ENCODE results near the gene PCDH9. TPM values are rescaled to one million over a fixed set of nuclear protein-coding genes. Genes with fewer than 3 reads are reported as not detected.

Gene PCDH9
- polyA plus RNA-seq, 3 donors = 0.03 TPM; not detected in 1

DNA sequence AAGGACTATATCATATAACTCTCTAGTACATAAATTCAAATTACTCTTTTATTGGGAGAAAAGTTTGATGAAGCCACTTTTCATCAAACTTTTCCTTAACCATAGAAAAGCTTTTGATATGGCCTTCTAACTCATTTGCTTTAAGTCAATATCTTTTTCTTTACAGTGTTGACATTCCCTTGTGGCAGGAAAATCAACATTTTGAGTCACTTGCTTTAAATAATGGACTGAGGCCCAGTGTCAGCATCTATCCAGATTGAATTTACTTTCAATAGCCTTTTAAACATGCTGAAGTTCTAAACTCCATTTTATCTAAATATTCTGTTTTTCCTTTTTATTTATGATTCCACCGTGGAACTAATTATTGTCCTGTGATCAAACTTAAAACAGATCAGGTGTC lies 62.7 kb downstream of the PCDH9 start:
- Histone ChIP-seq H3K4me3 (replicated peaks in 1 of 3; ENCODE audit: low read depth in 2 of 3, low read length in 3 of 3) (no peak overlapping the region), H3K79me2 (ENCODE audit: insufficient read depth, low read length) (no peaks in the 10 kb centered on the region), H3K9ac (ENCODE audit: insufficient read depth, low read length, poor library complexity, severe bottlenecking) (no peak overlapping the region), H3K9me3 (replicated peaks in 1 of 2; ENCODE audit: control insufficient read depth in 1 of 2, insufficient read depth in 1 of 2, low read length in 2 of 2) (no peaks in the 10 kb centered on the region), H2AFZ (ENCODE audit: insufficient read depth, low read depth, low read length, poor library complexity, severe bottlenecking) (no peak overlapping the region), H3K27ac (ENCODE audit: low read depth in 1 of 2, low read length in 2 of 2) (no peak overlapping the region), H3K36me3 (replicated peaks in 1 of 2; ENCODE audit: control insufficient read depth in 1 of 2, insufficient read depth in 2 of 2, low read length in 2 of 2) (no peaks in the 10 kb centered on the region), H3K4me2 (replicated peaks; ENCODE audit: extremely low read depth, low read length, poor library complexity, severe bottlenecking) (no peak overlapping the region), H3K27me3 (ENCODE audit: control insufficient read depth in 2 of 2, insufficient read depth in 2 of 2, low read length in 2 of 2) (no peaks in the 10 kb centered on the region), H3K4me1 (ENCODE audit: control insufficient read depth in 1 of 2, insufficient read depth in 2 of 2, low read length in 2 of 2) (no peaks in the 10 kb centered on the region), H4K20me1 (ENCODE audit: insufficient read depth, low read length) (no peaks in the 10 kb centered on the region)
- Mint-ChIP-seq H3K27ac (no peak overlapping the region), H3K4me3 (no peak overlapping the region), H3K27me3 (ENCODE audit: low read depth in 3 of 3) (no peaks in the 10 kb centered on the region), H3K9me3 (peaks cover 0 to 2% (median 0%) of the 10 kb centered on the region in 7 donors), H3K4me1 (no peaks in the 10 kb centered on the region), H3K36me3 (no peaks in the 10 kb centered on the region)
- no peak for DNase-seq
- TF ChIP-seq, protein P1, sequence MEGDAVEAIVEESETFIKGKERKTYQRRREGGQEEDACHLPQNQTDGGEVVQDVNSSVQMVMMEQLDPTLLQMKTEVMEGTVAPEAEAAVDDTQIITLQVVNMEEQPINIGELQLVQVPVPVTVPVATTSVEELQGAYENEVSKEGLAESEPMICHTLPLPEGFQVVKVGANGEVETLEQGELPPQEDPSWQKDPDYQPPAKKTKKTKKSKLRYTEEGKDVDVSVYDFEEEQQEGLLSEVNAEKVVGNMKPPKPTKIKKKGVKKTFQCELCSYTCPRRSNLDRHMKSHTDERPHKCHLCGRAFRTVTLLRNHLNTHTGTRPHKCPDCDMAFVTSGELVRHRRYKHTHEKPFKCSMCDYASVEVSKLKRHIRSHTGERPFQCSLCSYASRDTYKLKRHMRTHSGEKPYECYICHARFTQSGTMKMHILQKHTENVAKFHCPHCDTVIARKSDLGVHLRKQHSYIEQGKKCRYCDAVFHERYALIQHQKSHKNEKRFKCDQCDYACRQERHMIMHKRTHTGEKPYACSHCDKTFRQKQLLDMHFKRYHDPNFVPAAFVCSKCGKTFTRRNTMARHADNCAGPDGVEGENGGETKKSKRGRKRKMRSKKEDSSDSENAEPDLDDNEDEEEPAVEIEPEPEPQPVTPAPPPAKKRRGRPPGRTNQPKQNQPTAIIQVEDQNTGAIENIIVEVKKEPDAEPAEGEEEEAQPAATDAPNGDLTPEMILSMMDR (IDR thresholded peaks at IDR 0.05) = no peak
- no CpG with 5 or more reads among the region's 1 CpG for WGBS (ENCODE audit: insufficient coverage)
- intact Hi-C loops (cut with micrococcal nuclease) = no loop called here

DNA sequence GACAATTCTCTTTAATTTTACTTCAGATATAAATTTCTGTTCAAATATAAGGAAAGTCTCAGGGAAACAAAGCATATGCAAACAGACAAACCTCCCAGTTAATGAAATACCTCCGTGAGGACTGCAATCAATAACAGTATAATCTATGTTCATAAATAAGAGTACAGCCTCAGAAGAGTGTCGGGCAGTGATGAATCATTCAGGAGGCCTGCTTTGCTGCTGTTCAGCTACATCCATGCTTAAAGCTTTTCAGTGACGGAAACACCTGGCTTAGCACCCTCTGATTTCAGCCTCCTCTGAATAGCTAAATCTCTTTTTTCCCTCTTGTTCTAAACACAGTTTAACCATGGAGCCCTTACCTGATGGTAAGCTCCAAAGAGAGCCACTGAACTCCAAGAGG lies 69.0 kb downstream of the PCDH9 start:
- no peak overlapping the region for H3K27ac ChIP-seq (ENCODE audit: low read depth in 1 of 2, low read length in 2 of 2)
- Mint-ChIP-seq H3K4me1 (no peaks in the 10 kb centered on the region), H3K36me3 (no peaks in the 10 kb centered on the region), H3K27ac (no peak overlapping the region), H3K4me3 (no peak overlapping the region), H3K27me3 (ENCODE audit: low read depth in 3 of 3) (no peaks in the 10 kb centered on the region), H3K9me3 (peaks cover 1 to 8% (median 5%) of the 10 kb centered on the region in 7 donors)
- H3K79me2 ChIP-seq (ENCODE audit: insufficient read depth, low read length) = no peaks in the 10 kb centered on the region
- H3K4me3 ChIP-seq (replicated peaks in 1 of 3; ENCODE audit: low read depth in 2 of 3, low read length in 3 of 3) = no peak overlapping the region
- no peaks in the 10 kb centered on the region for H3K4me1 ChIP-seq (ENCODE audit: control insufficient read depth in 1 of 2, insufficient read depth in 2 of 2, low read length in 2 of 2)
- no peak overlapping the region for H3K9ac ChIP-seq (ENCODE audit: insufficient read depth, low read length, poor library complexity, severe bottlenecking)
- H3K9me3 ChIP-seq (replicated peaks in 1 of 2; ENCODE audit: control insufficient read depth in 1 of 2, insufficient read depth in 1 of 2, low read length in 2 of 2) = peaks cover 0 to 6% of the 10 kb centered on the region in 2 donors
- intact Hi-C loops (cut with micrococcal nuclease) = no loop called here
- no peaks in the 10 kb centered on the region for H3K27me3 ChIP-seq (ENCODE audit: control insufficient read depth in 2 of 2, insufficient read depth in 2 of 2, low read length in 2 of 2)
- H2AFZ ChIP-seq (ENCODE audit: insufficient read depth, low read depth, low read length, poor library complexity, severe bottlenecking) = no peak overlapping the region
- no peak overlapping the region for H3K4me2 ChIP-seq (replicated peaks; ENCODE audit: extremely low read depth, low read length, poor library complexity, severe bottlenecking)
- no peaks in the 10 kb centered on the region for H3K36me3 ChIP-seq (replicated peaks in 1 of 2; ENCODE audit: control insufficient read depth in 1 of 2, insufficient read depth in 2 of 2, low read length in 2 of 2)
- no peaks in the 10 kb centered on the region for H4K20me1 ChIP-seq (ENCODE audit: insufficient read depth, low read length)
- no peak for DNase-seq
- TF ChIP-seq, protein P1 (IDR thresholded peaks at IDR 0.05) = no peak
- WGBS (ENCODE audit: insufficient coverage) = 100% methylated on average over 2 of the region's 3 CpGs
